Naive thymus-derived CD4-positive, alpha-beta T cell (primary cell): ENCODE data around the gene TAF7. TPM values are rescaled to one million over a fixed set of nuclear protein-coding genes. Genes with fewer than 3 reads are reported as not detected.
"Not testable (repeated sequence)": the region's sequence is repeated elsewhere in the genome, so short reads cannot be mapped to it uniquely, and the experiment has no call there.

Experiments used
- ATAC-seq: fragments of 150-1000 bp; cut with Tn5 transposase; 2 replicates; pipeline ENCODE4 v1.10.0; 2021; ENCODE audit warnings: mild to moderate bottlenecking, moderate library complexity
- CTCF ChIA-PET: fragments of 350-600 bp; sonication (Branson Sonifier 250); formaldehyde crosslinking; loops from one replicate; lab custom pipeline; 2021; ENCODE audit warnings: antibody characterized with exemption; lab: Charles Lee
- POLR2A ChIA-PET: fragments of 350-600 bp; sonication (Branson Sonifier 250); formaldehyde crosslinking; loops from one replicate; lab custom pipeline; 2021; ENCODE audit warnings: antibody characterized with exemption, inconsistent platforms; lab: Charles Lee
- DNase-seq, 9 donors: peaks; one replicate each; pipeline versions ENCODE4 v3.0.0 to v3.0.0-alpha.2; 2020 to 2022; ENCODE audit warnings: mixed read lengths in 1 of 9
- H3K27ac ChIP-seq: one replicate; pipeline ENCODE4 v1.7.0; 2013; ENCODE audit warnings: mild to moderate bottlenecking, low read depth, low read length, moderate library complexity
- H3K27me3 ChIP-seq, 2 donors: one replicate each; pipeline ENCODE4 v1.7.0; 2013; ENCODE audit warnings: low read length in 2 of 2, mild to moderate bottlenecking in 2 of 2, moderate library complexity in 2 of 2; ENCODE audit not compliant: control insufficient read depth in 2 of 2, insufficient read depth in 2 of 2
- H3K36me3 ChIP-seq, 3 experiments: 1 replicate in 2 of 3; 2 replicates in 1 of 3; pipeline ENCODE4 v1.7.0; 2013; ENCODE audit warnings: low read length in 3 of 3, mild to moderate bottlenecking in 3 of 3, moderate library complexity in 1 of 3; ENCODE audit not compliant: insufficient read depth in 3 of 3, control insufficient read depth in 2 of 3
- H3K4me1 ChIP-seq, 2 donors: one replicate each; pipeline ENCODE4 v1.7.0; 2013; ENCODE audit warnings: low read length in 2 of 2, mild to moderate bottlenecking in 2 of 2, moderate library complexity in 1 of 2; ENCODE audit not compliant: control insufficient read depth in 2 of 2, insufficient read depth in 2 of 2
- H3K4me3 ChIP-seq: 2 replicates; pipeline ENCODE4 v1.7.0; 2013; ENCODE audit warnings: mild to moderate bottlenecking, low read length
- H3K9me3 ChIP-seq, 3 experiments: 1 replicate in 2 of 3; 2 replicates in 1 of 3; pipeline ENCODE4 v1.7.0; 2013; ENCODE audit warnings: low read length in 3 of 3; ENCODE audit not compliant: control insufficient read depth in 2 of 3
- H3K27ac Mint-ChIP-seq, 9 donors: one replicate each; pipeline ENCODE4 v1.8.0; 2020 to 2022; ENCODE audit warnings: mixed read lengths in 9 of 9, mild to moderate bottlenecking in 8 of 9, moderate library complexity in 5 of 9, inconsistent platforms in 2 of 9
- H3K27me3 Mint-ChIP-seq, 5 donors: one replicate each; pipeline ENCODE4 v1.8.0; 2021 to 2022; ENCODE audit warnings: mixed read lengths in 5 of 5, mild to moderate bottlenecking in 1 of 5
- H3K36me3 Mint-ChIP-seq, 5 donors: one replicate each; pipeline ENCODE4 v1.8.0; 2020 to 2022; ENCODE audit warnings: mixed read lengths in 5 of 5, mild to moderate bottlenecking in 3 of 5, inconsistent platforms in 1 of 5
- H3K4me1 Mint-ChIP-seq, 7 donors: one replicate each; pipeline ENCODE4 v1.8.0; 2020 to 2022; ENCODE audit warnings: mixed read lengths in 7 of 7, mild to moderate bottlenecking in 3 of 7, inconsistent platforms in 1 of 7
- H3K4me3 Mint-ChIP-seq, 10 donors: one replicate each; pipeline ENCODE4 v1.8.0; 2020 to 2022; ENCODE audit warnings: mild to moderate bottlenecking in 10 of 10, mixed read lengths in 10 of 10, moderate library complexity in 6 of 10, inconsistent platforms in 2 of 10
- H3K9me3 Mint-ChIP-seq, 11 donors: one replicate each; pipeline ENCODE4 v1.8.0; 2020 to 2022; ENCODE audit warnings: mixed read lengths in 11 of 11, mild to moderate bottlenecking in 4 of 11, inconsistent platforms in 1 of 11, moderate library complexity in 1 of 11
- intact Hi-C, 2 donors: fragments of 100-400 bp; cut with micrococcal nuclease; formaldehyde crosslinking; loops; one replicate each; pipeline ENCODE4 v1.15.1; 2023
- polyA plus RNA-seq, 2 donors: library from polyadenylated mRNA; unstranded; fragments of 300-500 nt; fragmentation: Illumina TruSeq; gene quantifications; one replicate each; pipeline ENCODE4 v1.2.3, GENCODE V29; 2021
- total RNA-seq, 6 experiments: library from RNA in 5 of 6; stranded (reverse) in 5 of 6; gene quantifications; 1 replicate in 5 of 6; 2 replicates in 1 of 6; pipeline ENCODE4 v1.2.3 and lab custom pipeline; 2021 to 2026

Gene TAF7
- total and polyA plus RNA-seq, 7 experiments from 2014 or later = 64.5 to 242 (median 102) TPM

- intact Hi-C loops = no loop called here
- ATAC-seq (peak; percentile 47), DNase-seq (peak in 2 of 9 donors; percentile 18 to 28)
- Mint-ChIP-seq H3K9me3 (peaks cover 7 to 90% (median 48%) of the 10 kb centered on the region in 11 donors), H3K4me1 (peaks cover 0 to 3% (median 0%) of the 10 kb centered on the region in 7 donors), H3K27me3 (peaks cover 23 to 86% (median 83%) of the 10 kb centered on the region in 5 donors), H3K36me3 (peaks cover 0 to 41% (median 7%) of the 10 kb centered on the region in 5 donors), H3K4me3 (peak within 1 kb of the TSS in 6 of 10 donors; percentile 2 to 79 (median 59)), H3K27ac (peak within 1 kb of the TSS in 1 of 9 donors; percentile 42)
- H3K36me3 ChIP-seq = no peaks in the 10 kb centered on the region
- H3K4me3 ChIP-seq = no peak within 1 kb of the TSS
- CTCF ChIA-PET = no interaction called here
- peaks cover 0 to 36% (median 0%) of the 10 kb centered on the region in 3 experiments for H3K9me3 ChIP-seq
- H3K27me3 ChIP-seq = peaks cover 3 to 5% of the 10 kb centered on the region in 2 donors
- POLR2A ChIA-PET = no interaction called here
- H3K27ac ChIP-seq = no peak within 1 kb of the TSS
- H3K4me1 ChIP-seq = no peaks in the 10 kb centered on the region
Observed at GRCh38 chr5:141349917-141350619, 29.5 kb upstream of the TAF7 start, which contains the start of gene PCDHGB1. PCDHGB1 (plus strand) TSS chr5:141350099; CDS start chr5:141350261, 162 bp downstream.

DNA sequence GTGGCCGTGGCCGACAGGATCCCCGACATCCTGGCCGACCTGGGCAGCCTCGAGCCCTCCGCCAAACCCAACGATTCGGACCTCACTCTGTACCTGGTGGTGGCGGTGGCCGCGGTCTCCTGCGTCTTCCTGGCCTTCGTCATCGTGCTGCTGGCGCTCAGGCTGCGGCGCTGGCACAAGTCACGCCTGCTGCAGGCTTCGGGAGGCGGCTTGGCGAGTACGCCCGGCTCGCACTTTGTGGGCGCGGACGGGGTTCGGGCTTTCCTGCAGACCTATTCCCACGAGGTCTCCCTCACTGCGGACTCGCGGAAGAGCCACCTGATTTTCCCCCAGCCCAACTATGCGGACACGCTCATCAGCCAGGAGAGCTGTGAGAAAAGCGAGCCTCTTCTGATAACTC lies 25.4 kb upstream of the TAF7 start:
- Histone ChIP-seq H3K9me3 (peaks cover 0 to 27% (median 0%) of the 10 kb centered on the region in 3 experiments), H3K27me3 (peaks cover 3 to 12% of the 10 kb centered on the region in 2 donors)
- CTCF ChIA-PET, H3K27ac Mint-ChIP-seq, ATAC-seq, DNase-seq, intact Hi-C loops, H3K36me3 ChIP-seq, H3K4me1 ChIP-seq, POLR2A ChIA-PET, H3K4me3 Mint-ChIP-seq, H3K27ac ChIP-seq, H3K4me1 Mint-ChIP-seq, H3K4me3 ChIP-seq: not testable (repeated sequence)
- H3K9me3 Mint-ChIP-seq = peaks cover 8 to 94% (median 58%) of the 10 kb centered on the region in 11 donors
- H3K36me3 Mint-ChIP-seq = peaks cover 0 to 50% (median 7%) of the 10 kb centered on the region in 5 donors
- peaks cover 18 to 91% (median 87%) of the 10 kb centered on the region in 5 donors for H3K27me3 Mint-ChIP-seq

- no peak for DNase-seq
- Mint-ChIP-seq H3K27ac (no peak overlapping the region), H3K4me3 (peak overlapping the region in 1 of 10 donors; percentile 34), H3K4me1 (peaks cover 0 to 3% (median 0%) of the 10 kb centered on the region in 7 donors), H3K27me3 (peaks cover 17 to 89% (median 84%) of the 10 kb centered on the region in 5 donors), H3K36me3 (peaks cover 0 to 45% (median 8%) of the 10 kb centered on the region in 5 donors), H3K9me3 (peaks cover 9 to 91% (median 55%) of the 10 kb centered on the region in 11 donors)
- H3K27me3 ChIP-seq = peaks cover 3 to 7% of the 10 kb centered on the region in 2 donors
- no peaks in the 10 kb centered on the region for H3K4me1 ChIP-seq
- no peak overlapping the region for H3K27ac ChIP-seq
- H3K4me3 ChIP-seq = no peak overlapping the region
- CTCF ChIA-PET = no interaction called here
- H3K9me3 ChIP-seq = peaks cover 0 to 23% (median 0%) of the 10 kb centered on the region in 3 experiments
- POLR2A ChIA-PET = no interaction called here
- intact Hi-C loops = no loop called here
- no peaks in the 10 kb centered on the region for H3K36me3 ChIP-seq
- no peak for ATAC-seq
Observed at GRCh38 chr5:141345327-141345726, 24.7 kb upstream of the TAF7 start.

- Histone ChIP-seq H3K9me3 (peaks cover 0 to 29% (median 0%) of the 10 kb centered on the region in 3 experiments), H3K27ac (no peak overlapping the region), H3K4me3 (no peak overlapping the region), H3K36me3 (no peaks in the 10 kb centered on the region), H3K27me3 (peaks cover 3 to 11% of the 10 kb centered on the region in 2 donors), H3K4me1 (no peaks in the 10 kb centered on the region)
- Mint-ChIP-seq H3K36me3 (peaks cover 4 to 43% (median 10%) of the 10 kb centered on the region in 5 donors), H3K4me3 (peak overlapping the region in 7 of 10 donors; percentile 48 to 76 (median 57)), H3K4me1 (no peaks in the 10 kb centered on the region), H3K27ac (no peak overlapping the region), H3K27me3 (peaks cover 20 to 82% (median 81%) of the 10 kb centered on the region in 5 donors), H3K9me3 (peaks cover 12 to 91% (median 63%) of the 10 kb centered on the region in 11 donors)
- ChIA-PET POLR2A (no interaction called here), CTCF (no interaction called here)
- no peak for ATAC-seq
- intact Hi-C loops = loop anchor here in 1 of 2 donors (5.0 kb wide), 1 partner anchor 213 kb away; no protein-coding TSS in a partner anchor
- DNase-seq = no peak
Observed at GRCh38 chr5:141343953-141344463, 23.4 kb upstream of the TAF7 start.

DNA sequence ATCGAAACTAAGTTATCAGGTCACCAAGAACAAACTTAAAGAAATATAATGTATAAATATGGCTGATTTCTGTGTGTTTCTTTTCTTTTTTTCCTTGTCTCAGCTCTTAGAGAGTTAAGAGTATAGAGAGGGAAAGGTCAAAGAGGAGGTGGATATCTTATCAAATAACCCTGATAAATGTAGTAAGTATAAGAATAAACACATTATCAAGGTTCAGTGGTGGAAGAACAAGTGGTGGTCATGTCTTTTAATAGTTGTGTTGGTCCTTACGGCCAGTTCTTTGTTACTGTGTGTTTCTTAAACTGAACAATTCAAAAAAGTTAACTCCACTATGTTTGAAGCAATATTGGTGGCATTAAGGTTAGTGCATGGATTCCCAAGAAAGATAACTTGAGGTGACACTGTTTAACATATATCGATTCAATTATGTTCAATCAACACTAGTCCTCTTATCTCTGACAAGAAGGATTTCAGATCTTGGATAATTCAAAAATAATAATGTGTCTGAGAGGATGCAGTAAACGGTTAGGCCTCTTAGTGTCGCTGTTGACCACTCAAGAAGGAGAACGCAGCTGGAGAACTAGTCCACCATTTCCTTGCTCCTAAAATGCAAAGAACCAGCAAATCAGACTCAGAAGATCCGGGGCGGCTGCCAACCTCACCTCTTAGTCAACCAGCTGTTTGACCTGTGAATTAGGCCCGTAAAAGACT lies 22.8 kb upstream of the TAF7 start, which contains the start of gene PCDHGA3:
Gene PCDHGA3, plus strand, starts transcription at position 588 of the 711 bp plus-strand sequence. CDS start 205 bp downstream, outside the sequence.
- ChIA-PET CTCF (no interaction called here), POLR2A (no interaction called here)
- peaks cover 4 to 45% (median 10%) of the 10 kb centered on the region in 5 donors for H3K36me3 Mint-ChIP-seq
- Histone ChIP-seq H3K4me3 (no peak within 1 kb of the TSS), H3K9me3 (peaks cover 0 to 35% (median 0%) of the 10 kb centered on the region in 3 experiments), H3K27me3 (peaks cover 3 to 11% of the 10 kb centered on the region in 2 donors), H3K4me1 (no peaks in the 10 kb centered on the region), H3K27ac (no peak within 1 kb of the TSS), H3K36me3 (no peaks in the 10 kb centered on the region)
- no peaks in the 10 kb centered on the region for H3K4me1 Mint-ChIP-seq
- H3K4me3 Mint-ChIP-seq = peak within 1 kb of the TSS in 7 of 10 donors; percentile 48 to 76 (median 57)
- peaks cover 26 to 82% (median 79%) of the 10 kb centered on the region in 5 donors for H3K27me3 Mint-ChIP-seq
- ATAC-seq (no peak), DNase-seq (no peak)
- H3K27ac Mint-ChIP-seq = peak within 1 kb of the TSS in 1 of 9 donors; percentile 38
- intact Hi-C loops = loop anchor here in 1 of 2 donors (5.0 kb wide), 1 partner anchor 214 kb away; no protein-coding TSS in a partner anchor
- peaks cover 12 to 91% (median 62%) of the 10 kb centered on the region in 11 donors for H3K9me3 Mint-ChIP-seq

- Histone ChIP-seq H3K36me3 (no peaks in the 10 kb centered on the region), H3K9me3 (peaks cover 0 to 41% (median 0%) of the 10 kb centered on the region in 3 experiments), H3K4me3 (no peak overlapping the region), H3K27ac (no peak overlapping the region), H3K4me1 (no peaks in the 10 kb centered on the region), H3K27me3 (peaks cover 0 to 11% of the 10 kb centered on the region in 2 donors)
- H3K4me3 Mint-ChIP-seq = no peak overlapping the region
- no peak overlapping the region for H3K27ac Mint-ChIP-seq
- no peak for ATAC-seq
- intact Hi-C loops = loop anchor here in 1 of 2 donors (5.0 kb wide), 1 partner anchor 215 kb away; no protein-coding TSS in a partner anchor
- ChIA-PET CTCF (no interaction called here), POLR2A (no interaction called here)
- H3K4me1 Mint-ChIP-seq = no peaks in the 10 kb centered on the region
- DNase-seq = no peak
- H3K9me3 Mint-ChIP-seq = peaks cover 16 to 91% (median 66%) of the 10 kb centered on the region in 11 donors
- H3K36me3 Mint-ChIP-seq = peaks cover 6 to 52% (median 10%) of the 10 kb centered on the region in 5 donors
- peaks cover 32 to 83% (median 80%) of the 10 kb centered on the region in 5 donors for H3K27me3 Mint-ChIP-seq
Observed at GRCh38 chr5:141342773-141343172, 22.2 kb upstream of the TAF7 start.
